ENCODE results near the gene COX7A2L.

The COX7A2L gene

DNA sequence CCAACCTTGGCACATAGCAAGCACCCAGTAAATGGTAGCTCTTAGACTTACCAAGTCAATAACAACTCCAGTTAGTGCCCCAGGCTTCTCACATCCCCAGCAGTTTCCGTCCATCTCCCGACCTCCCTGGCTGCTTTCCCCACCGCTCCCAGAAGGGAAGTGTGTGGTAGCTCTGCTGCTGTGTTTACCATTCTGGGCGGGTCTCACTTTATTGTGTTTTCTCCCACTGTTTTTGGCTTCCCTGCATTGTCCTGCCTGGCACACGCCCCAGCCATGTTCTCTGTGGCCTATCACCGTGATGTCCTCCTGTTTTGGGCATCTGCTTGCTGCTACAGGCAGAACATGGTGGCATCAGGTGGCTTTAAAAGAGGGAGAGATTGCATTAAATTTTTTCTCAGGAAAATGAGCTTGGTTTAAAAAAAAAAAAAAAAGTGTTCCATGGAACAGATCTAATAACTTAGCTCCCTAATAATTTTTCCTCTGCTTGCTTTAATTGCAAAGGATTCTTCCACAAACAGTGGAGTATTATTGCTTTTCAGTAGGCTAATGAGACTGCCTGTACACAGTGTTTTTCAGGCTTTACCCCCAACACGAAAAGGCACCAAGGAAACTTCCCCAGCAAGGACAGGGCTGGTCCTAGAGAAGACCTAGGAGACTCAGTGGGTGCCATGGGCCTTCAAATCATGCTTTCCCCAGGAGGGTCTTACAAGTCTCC, 8.0 kb upstream of the COX7A2L start:
- peak overlapping the region in 1 of 2 donors; percentile 7 for H3K4me3 ChIP-seq (ENCODE audit: low read length in 2 of 2)
- H3K27me3 ChIP-seq (ENCODE audit: control insufficient read depth in 2 of 2, insufficient read depth in 2 of 2, low read length in 2 of 2): no peaks in the 10 kb centered on the region
- no peaks in the 10 kb centered on the region for H3K9me3 ChIP-seq (ENCODE audit: control insufficient read depth in 2 of 2, low read length in 2 of 2)
- peaks cover 11 to 24% of the 10 kb centered on the region in 2 donors for H3K4me1 ChIP-seq (ENCODE audit: control insufficient read depth in 2 of 2, insufficient read depth in 2 of 2, low read length in 2 of 2)
- H3K9ac ChIP-seq (ENCODE audit: low read depth in 1 of 2, low read length in 2 of 2): no peak overlapping the region
- peak overlapping the region in 1 of 2 donors; percentile 55 for H3K27ac ChIP-seq (ENCODE audit: low read depth in 2 of 2, low read length in 2 of 2)
- H3K36me3 ChIP-seq (ENCODE audit: control insufficient read depth in 2 of 2, insufficient read depth in 2 of 2, low read length in 2 of 2): no peaks in the 10 kb centered on the region

DNA sequence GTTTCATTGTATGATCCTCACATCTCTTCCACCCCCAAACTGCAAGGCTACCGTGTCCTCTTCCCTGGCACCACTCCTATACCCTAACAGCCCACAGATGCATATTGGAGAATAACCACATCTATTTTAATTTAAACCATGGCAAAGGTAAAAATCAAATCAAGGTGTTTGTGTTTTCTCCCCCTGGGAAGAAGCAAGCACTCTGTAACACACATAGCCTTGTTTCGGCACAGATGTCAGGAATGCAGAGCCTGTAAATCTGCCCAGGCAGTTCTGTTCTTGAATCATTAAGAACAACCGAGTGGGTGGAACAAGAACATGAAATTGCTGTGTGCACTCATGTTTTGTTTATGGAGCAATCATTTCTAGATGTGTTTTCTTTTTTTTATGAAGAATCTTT, 6.8 kb upstream of the COX7A2L start:
- Histone ChIP-seq H3K4me3 (ENCODE audit: low read length in 2 of 2) (peak overlapping the region in 1 of 2 donors; percentile 2), H3K4me1 (ENCODE audit: control insufficient read depth in 2 of 2, insufficient read depth in 2 of 2, low read length in 2 of 2) (peaks cover 11 to 23% of the 10 kb centered on the region in 2 donors), H3K27me3 (ENCODE audit: control insufficient read depth in 2 of 2, insufficient read depth in 2 of 2, low read length in 2 of 2) (no peaks in the 10 kb centered on the region), H3K9ac (ENCODE audit: low read depth in 1 of 2, low read length in 2 of 2) (no peak overlapping the region), H3K36me3 (ENCODE audit: control insufficient read depth in 2 of 2, insufficient read depth in 2 of 2, low read length in 2 of 2) (no peaks in the 10 kb centered on the region), H3K9me3 (ENCODE audit: control insufficient read depth in 2 of 2, low read length in 2 of 2) (no peaks in the 10 kb centered on the region), H3K27ac (ENCODE audit: low read depth in 2 of 2, low read length in 2 of 2) (peak overlapping the region in 1 of 2 donors; percentile 55)

DNA sequence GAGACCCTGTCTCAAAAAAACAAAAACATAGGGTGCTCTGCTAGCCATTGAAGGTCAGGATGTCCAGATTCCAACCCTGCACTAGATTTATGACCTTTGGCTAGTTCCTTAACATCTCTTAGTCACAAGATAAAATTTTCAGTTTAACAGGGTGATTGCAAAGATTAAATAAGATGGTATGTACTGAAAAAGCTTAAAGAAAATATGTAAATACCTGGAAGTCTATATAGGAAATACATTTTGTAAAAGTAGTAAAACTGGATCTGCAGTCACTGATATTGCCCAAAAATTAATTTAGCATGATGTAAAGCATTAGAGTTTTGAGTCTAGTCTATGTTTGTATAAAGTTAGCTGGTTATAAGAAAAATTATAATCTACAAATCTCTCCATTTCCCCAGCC, 5.4 kb upstream of the COX7A2L start:
- no peaks in the 10 kb centered on the region for H3K27me3 ChIP-seq (ENCODE audit: control insufficient read depth in 2 of 2, insufficient read depth in 2 of 2, low read length in 2 of 2)
- H3K9ac ChIP-seq (ENCODE audit: low read depth in 1 of 2, low read length in 2 of 2): no peak overlapping the region

DNA sequence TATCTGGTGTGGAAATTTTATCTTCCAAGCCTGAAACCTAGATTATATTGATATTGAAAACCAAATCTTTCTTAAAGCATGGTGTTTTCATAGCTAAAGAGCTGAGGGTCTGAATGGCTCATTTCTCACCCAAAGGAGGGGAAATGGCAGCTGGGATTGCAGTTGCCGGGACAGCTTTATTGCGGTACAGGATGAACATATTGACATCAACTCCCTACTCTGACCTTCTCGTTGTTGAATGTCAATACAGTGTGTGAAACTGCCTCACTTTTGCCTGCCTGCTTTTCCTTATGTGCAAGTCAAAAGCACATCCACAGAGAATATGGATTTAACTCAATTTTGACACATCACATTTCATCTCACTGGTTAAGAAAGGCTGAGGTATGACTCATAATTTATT, 3.6 kb upstream of the COX7A2L start:
- Histone ChIP-seq H3K27ac (ENCODE audit: low read depth in 2 of 2, low read length in 2 of 2) (no peak overlapping the region), H3K36me3 (ENCODE audit: control insufficient read depth in 2 of 2, insufficient read depth in 2 of 2, low read length in 2 of 2) (no peaks in the 10 kb centered on the region), H3K9me3 (ENCODE audit: control insufficient read depth in 2 of 2, low read length in 2 of 2) (no peaks in the 10 kb centered on the region), H3K27me3 (ENCODE audit: control insufficient read depth in 2 of 2, insufficient read depth in 2 of 2, low read length in 2 of 2) (no peaks in the 10 kb centered on the region), H3K4me1 (ENCODE audit: control insufficient read depth in 2 of 2, insufficient read depth in 2 of 2, low read length in 2 of 2) (peaks cover 25 to 33% of the 10 kb centered on the region in 2 donors), H3K9ac (ENCODE audit: low read depth in 1 of 2, low read length in 2 of 2) (no peak overlapping the region), H3K4me3 (ENCODE audit: low read length in 2 of 2) (no peak overlapping the region)

More for the DNA sequence above, 5.4 kb upstream of the COX7A2L start:
- Histone ChIP-seq H3K36me3 (ENCODE audit: control insufficient read depth in 2 of 2, insufficient read depth in 2 of 2, low read length in 2 of 2) (no peaks in the 10 kb centered on the region), H3K27ac (ENCODE audit: low read depth in 2 of 2, low read length in 2 of 2) (no peak overlapping the region), H3K4me3 (ENCODE audit: low read length in 2 of 2) (no peak overlapping the region), H3K9me3 (ENCODE audit: control insufficient read depth in 2 of 2, low read length in 2 of 2) (no peaks in the 10 kb centered on the region), H3K4me1 (ENCODE audit: control insufficient read depth in 2 of 2, insufficient read depth in 2 of 2, low read length in 2 of 2) (peaks cover 20 to 30% of the 10 kb centered on the region in 2 donors)

DNA sequence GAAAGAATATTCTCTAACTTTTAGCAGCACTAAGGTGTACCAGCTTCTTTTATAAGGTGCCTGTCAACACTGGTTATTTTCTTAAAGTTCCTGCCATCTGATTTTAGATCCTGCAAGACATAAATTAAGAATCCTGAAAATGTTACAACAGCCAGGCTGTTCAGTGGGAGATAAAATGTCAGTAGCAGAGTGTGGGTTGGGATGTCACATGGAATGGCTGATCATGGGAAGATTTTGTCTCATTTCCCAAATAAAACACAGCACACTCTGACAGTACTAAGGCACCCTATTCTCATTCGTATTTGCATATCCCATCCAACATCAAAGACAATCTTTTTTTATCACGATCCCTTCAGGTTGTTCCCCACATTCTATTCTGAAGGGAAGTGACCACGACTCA, 2.4 kb upstream of the COX7A2L start:
- Histone ChIP-seq H3K9me3 (ENCODE audit: control insufficient read depth in 2 of 2, low read length in 2 of 2) (no peaks in the 10 kb centered on the region), H3K27me3 (ENCODE audit: control insufficient read depth in 2 of 2, insufficient read depth in 2 of 2, low read length in 2 of 2) (no peaks in the 10 kb centered on the region), H3K36me3 (ENCODE audit: control insufficient read depth in 2 of 2, insufficient read depth in 2 of 2, low read length in 2 of 2) (no peaks in the 10 kb centered on the region), H3K27ac (ENCODE audit: low read depth in 2 of 2, low read length in 2 of 2) (no peak overlapping the region), H3K4me1 (ENCODE audit: control insufficient read depth in 2 of 2, insufficient read depth in 2 of 2, low read length in 2 of 2) (peaks cover 29% of the 10 kb centered on the region in 2 donors), H3K4me3 (ENCODE audit: low read length in 2 of 2) (no peak overlapping the region), H3K9ac (ENCODE audit: low read depth in 1 of 2, low read length in 2 of 2) (no peak overlapping the region)

DNA sequence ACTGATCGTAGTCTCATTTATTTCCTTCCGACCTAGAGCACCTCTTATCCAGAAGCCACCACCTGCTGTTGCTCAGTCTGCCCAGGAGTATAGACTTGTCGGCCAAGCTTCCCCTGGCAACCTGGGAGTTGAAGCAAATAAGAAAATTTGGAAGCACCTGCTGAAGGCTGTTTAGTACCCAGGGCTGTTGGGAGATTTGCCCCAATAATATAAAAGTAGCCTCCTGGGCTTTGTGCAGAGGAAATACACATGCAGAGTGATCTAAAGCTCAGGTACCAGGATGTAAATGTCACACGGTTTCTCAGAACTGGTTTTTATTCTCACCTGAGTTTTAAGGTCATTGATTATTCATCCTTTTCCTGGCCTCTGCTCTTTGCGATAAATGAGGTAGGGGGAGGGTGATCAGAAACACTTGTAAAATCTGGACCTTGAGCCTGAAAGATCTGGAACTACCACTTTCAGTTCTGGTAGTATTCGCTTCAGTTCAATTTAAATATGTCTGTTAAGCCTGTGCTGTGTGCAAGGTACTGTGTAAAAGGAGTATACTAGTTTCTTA, 789 bp upstream of the COX7A2L start:
- Histone ChIP-seq H3K4me1 (ENCODE audit: control insufficient read depth in 2 of 2, insufficient read depth in 2 of 2, low read length in 2 of 2) (peaks cover 21 to 24% of the 10 kb centered on the region in 2 donors), H3K9me3 (ENCODE audit: control insufficient read depth in 2 of 2, low read length in 2 of 2) (no peaks in the 10 kb centered on the region), H3K27me3 (ENCODE audit: control insufficient read depth in 2 of 2, insufficient read depth in 2 of 2, low read length in 2 of 2) (no peaks in the 10 kb centered on the region), H3K36me3 (ENCODE audit: control insufficient read depth in 2 of 2, insufficient read depth in 2 of 2, low read length in 2 of 2) (no peaks in the 10 kb centered on the region), H3K9ac (ENCODE audit: low read depth in 1 of 2, low read length in 2 of 2) (peak overlapping the region; percentile 66 to 79), H3K4me3 (ENCODE audit: low read length in 2 of 2) (peak overlapping the region; percentile 83 to 92), H3K27ac (ENCODE audit: low read depth in 2 of 2, low read length in 2 of 2) (peak overlapping the region; percentile 95 to 99)

DNA sequence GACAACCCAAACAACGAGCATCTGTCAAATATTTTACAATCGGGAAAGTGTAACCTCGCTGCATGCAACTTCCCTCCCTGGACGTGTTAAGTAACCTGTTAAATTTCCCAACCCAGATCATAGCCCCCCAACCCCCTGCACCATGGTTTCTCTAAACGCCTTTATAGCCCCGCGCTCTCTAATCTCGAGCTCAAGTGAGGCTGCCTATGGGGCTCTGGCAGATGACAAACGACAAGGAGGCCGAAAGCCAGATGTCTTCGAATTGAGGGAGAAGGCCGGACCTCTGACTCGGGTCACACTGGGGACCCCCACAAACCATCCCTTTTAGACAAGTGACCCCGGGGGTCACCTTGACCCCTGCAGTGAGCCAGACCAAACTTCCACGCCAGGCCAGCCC, 526 bp downstream of the COX7A2L start:
- Histone ChIP-seq H3K36me3 (ENCODE audit: control insufficient read depth in 2 of 2, insufficient read depth in 2 of 2, low read length in 2 of 2) (peaks cover 0 to 3% of the 10 kb centered on the region in 2 donors), H3K4me3 (ENCODE audit: low read length in 2 of 2) (peak overlapping the region; percentile 92 to 98), H3K9ac (ENCODE audit: low read depth in 1 of 2, low read length in 2 of 2) (peak overlapping the region; percentile 96 to 99), H3K9me3 (ENCODE audit: control insufficient read depth in 2 of 2, low read length in 2 of 2) (no peaks in the 10 kb centered on the region), H3K27me3 (ENCODE audit: control insufficient read depth in 2 of 2, insufficient read depth in 2 of 2, low read length in 2 of 2) (no peaks in the 10 kb centered on the region), H3K4me1 (ENCODE audit: control insufficient read depth in 2 of 2, insufficient read depth in 2 of 2, low read length in 2 of 2) (peaks cover 21 to 24% of the 10 kb centered on the region in 2 donors), H3K27ac (ENCODE audit: low read depth in 2 of 2, low read length in 2 of 2) (peak overlapping the region; percentile 95 to 99)

DNA sequence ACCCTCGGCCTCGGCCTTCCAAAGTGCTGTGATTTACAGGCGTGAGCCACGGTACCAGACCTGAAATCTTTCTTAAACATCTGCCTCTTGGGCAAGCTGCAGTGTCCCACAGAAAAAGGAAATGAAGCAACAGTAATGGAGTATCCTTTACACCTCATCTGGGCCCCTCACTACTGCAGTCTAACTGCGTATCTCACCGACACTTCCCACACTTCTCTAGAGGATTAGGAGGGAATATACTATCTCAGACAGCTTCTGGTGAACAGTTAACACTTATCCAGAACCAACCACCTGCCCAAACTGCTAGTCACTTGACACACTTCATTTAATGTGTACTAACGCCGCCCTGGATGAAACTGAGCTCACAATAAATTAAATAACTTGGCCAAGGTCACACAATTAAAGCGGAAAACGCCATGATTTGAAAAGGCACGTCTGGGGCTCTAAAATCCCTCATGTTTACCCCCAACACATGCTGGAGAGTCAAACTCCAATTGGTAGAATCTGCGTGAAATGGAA, 993 bp downstream of the COX7A2L start:
- Histone ChIP-seq H3K9me3 (ENCODE audit: control insufficient read depth in 2 of 2, low read length in 2 of 2) (no peaks in the 10 kb centered on the region), H3K27me3 (ENCODE audit: control insufficient read depth in 2 of 2, insufficient read depth in 2 of 2, low read length in 2 of 2) (no peaks in the 10 kb centered on the region), H3K27ac (ENCODE audit: low read depth in 2 of 2, low read length in 2 of 2) (peak overlapping the region; percentile 20 to 99), H3K4me1 (ENCODE audit: control insufficient read depth in 2 of 2, insufficient read depth in 2 of 2, low read length in 2 of 2) (peaks cover 21 to 24% of the 10 kb centered on the region in 2 donors), H3K36me3 (ENCODE audit: control insufficient read depth in 2 of 2, insufficient read depth in 2 of 2, low read length in 2 of 2) (peaks cover 0 to 3% of the 10 kb centered on the region in 2 donors), H3K9ac (ENCODE audit: low read depth in 1 of 2, low read length in 2 of 2) (peak overlapping the region; percentile 96 to 99), H3K4me3 (ENCODE audit: low read length in 2 of 2) (peak overlapping the region; percentile 92 to 98)

DNA sequence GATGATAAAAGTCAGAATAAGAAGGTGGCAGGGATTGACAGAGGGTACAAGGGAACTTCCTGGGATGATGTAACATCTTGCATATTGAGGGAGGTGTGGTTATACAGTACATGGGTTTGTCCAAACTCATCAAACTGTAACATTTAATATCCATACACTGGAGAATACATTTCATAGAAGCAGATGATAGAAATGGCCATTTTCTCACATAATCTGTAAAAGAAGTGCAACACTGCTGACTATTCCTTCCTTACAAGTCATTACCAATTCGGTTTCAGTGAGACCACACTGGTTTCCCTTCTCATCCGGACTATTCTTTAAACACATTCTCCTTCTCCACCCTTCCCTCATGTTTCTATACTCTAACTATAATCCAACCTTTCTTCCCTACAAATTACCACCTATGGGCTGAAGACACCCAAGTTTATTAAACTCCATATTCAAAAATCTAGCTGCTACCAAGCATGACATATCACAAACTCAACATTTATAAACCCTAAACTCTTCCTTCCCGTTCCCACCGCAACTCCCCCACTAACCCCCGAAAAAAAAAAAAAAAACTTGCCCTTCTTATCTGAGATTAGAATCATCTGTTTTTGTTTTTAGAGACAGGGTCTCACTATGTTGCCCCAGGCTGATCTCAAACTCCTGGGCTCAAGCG, 1.6 kb downstream of the COX7A2L start:
- Histone ChIP-seq H3K36me3 (ENCODE audit: control insufficient read depth in 2 of 2, insufficient read depth in 2 of 2, low read length in 2 of 2) (peaks cover 0 to 3% of the 10 kb centered on the region in 2 donors), H3K9me3 (ENCODE audit: control insufficient read depth in 2 of 2, low read length in 2 of 2) (no peaks in the 10 kb centered on the region), H3K27me3 (ENCODE audit: control insufficient read depth in 2 of 2, insufficient read depth in 2 of 2, low read length in 2 of 2) (no peaks in the 10 kb centered on the region), H3K4me3 (ENCODE audit: low read length in 2 of 2) (peak overlapping the region; percentile 92 to 98), H3K27ac (ENCODE audit: low read depth in 2 of 2, low read length in 2 of 2) (peak overlapping the region; percentile 20 to 99), H3K4me1 (ENCODE audit: control insufficient read depth in 2 of 2, insufficient read depth in 2 of 2, low read length in 2 of 2) (peaks cover 24 to 25% of the 10 kb centered on the region in 2 donors), H3K9ac (ENCODE audit: low read depth in 1 of 2, low read length in 2 of 2) (peak overlapping the region; percentile 96 to 99)
